ENCODE data around the gene NSRP1.
"Not testable (repeated sequence)": the region's sequence is repeated elsewhere in the genome, so short reads cannot be mapped to it uniquely, and the experiment has no call there.

NSRP1 gene, protein sequence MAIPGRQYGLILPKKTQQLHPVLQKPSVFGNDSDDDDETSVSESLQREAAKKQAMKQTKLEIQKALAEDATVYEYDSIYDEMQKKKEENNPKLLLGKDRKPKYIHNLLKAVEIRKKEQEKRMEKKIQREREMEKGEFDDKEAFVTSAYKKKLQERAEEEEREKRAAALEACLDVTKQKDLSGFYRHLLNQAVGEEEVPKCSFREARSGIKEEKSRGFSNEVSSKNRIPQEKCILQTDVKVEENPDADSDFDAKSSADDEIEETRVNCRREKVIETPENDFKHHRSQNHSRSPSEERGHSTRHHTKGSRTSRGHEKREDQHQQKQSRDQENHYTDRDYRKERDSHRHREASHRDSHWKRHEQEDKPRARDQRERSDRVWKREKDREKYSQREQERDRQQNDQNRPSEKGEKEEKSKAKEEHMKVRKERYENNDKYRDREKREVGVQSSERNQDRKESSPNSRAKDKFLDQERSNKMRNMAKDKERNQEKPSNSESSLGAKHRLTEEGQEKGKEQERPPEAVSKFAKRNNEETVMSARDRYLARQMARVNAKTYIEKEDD

DNA sequence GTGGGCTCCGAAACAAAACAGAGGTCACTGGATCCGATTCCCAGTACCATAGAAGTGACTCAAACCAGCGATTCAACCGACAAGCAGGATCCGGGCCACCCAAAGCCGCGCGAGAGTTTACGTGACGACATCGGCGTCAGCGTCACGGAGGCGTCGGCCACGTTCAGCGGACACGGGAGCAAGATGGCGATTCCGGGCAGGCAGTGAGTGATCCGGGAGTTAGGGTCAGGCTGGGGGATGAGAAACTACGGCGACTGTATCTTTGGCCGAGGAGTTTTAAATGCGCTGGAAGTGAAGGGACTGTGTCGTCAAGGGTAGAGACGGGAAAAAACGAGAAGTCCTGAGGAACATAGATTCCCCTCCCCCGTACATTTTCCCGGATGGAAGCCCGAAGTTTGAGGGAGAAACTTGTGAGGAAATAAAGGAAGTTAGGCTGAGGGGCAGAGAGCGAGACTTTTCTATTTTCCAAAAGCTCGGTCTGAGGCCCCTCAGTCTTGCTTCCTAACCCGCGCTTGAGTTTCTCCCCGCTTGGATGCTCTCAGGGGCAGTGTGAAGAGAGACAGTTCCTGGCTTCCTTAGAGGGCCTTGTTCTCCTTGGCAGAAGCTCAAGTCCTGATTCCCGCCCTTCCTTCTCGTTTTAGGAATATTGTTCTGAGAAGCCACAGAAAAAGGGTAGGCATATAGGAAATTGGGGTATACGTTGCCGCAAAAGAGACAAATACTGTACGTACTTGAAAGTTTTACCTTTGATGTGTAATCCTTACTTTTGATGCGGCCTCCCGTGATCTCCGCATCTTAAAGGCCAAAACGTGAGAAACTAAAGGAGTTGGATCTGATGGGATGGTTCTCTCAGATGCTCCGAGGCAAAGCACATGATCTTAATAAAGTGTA, at the start of gene NSRP1:
TSS of gene NSRP1 (plus strand) at position 156 of the 891 bp plus-strand sequence. CDS start at position 184, 28 bp downstream.
- DNase-seq (ENCODE audit: low read depth in 2 of 3, low spot score in 1 of 3): peak; percentile 92 to 94 (median 94)

DNA sequence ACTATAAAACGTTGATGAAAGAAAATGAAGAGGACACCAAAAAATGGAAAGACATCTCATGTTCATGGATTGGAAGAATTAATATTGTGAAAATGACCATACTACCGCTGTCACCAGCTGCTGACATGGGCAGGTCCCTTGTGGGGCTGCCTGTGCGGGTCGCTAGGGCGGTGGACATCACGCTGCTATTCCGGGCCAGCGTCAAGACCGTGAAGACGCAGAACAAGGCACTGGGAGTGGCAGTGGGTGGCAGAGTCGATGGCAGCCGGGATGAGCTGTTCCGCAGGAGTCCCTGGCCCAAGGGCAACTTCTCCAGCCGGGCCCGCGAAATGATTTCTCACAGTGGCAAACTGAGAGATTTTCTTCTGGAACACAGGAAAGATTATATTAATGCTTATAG, 48.2 kb upstream of the NSRP1 start:
- no peak for DNase-seq (ENCODE audit: low read depth in 2 of 3, low spot score in 1 of 3)

DNA sequence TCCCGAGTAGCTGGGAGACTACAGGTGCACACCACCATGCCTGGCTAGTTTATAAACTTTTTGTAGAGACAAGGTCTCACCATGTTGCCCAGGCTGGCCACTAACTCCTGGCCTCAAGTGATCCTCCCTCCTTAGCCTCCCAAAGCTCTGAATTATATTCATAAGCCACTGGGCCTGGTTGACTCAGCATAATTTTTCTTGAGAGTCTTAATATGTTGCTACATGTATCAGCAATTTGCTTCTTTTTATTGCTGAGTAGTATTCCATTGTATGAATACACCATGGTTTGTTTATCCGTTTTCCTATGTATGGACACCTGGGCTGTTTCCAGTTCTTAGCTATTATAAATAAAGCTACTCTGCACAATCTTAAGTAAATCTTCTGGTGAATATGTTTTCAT, 42.4 kb upstream of the NSRP1 start:
- no peak for DNase-seq (ENCODE audit: low read depth in 2 of 3, low spot score in 1 of 3)

DNA sequence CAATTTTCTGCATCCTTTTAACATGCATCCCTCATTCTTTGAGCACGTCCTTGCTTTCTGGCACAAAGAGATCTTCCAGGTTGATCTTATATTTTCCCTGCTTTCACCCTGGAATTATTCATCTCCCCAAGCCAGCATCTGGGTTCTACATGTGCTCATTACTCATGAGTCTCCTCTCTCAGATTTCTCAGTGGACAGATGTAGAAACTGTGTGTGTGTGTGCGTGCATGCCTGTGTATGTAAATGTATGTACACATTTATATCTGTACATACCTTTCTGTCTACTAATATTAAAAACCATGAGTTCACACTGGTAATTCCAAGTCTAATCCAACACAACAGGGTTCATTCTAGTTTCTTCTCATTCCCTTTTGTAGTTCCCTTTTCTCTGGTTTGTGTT, 41.9 kb upstream of the NSRP1 start:
- no peak for DNase-seq (ENCODE audit: low read depth in 2 of 3, low spot score in 1 of 3)

DNA sequence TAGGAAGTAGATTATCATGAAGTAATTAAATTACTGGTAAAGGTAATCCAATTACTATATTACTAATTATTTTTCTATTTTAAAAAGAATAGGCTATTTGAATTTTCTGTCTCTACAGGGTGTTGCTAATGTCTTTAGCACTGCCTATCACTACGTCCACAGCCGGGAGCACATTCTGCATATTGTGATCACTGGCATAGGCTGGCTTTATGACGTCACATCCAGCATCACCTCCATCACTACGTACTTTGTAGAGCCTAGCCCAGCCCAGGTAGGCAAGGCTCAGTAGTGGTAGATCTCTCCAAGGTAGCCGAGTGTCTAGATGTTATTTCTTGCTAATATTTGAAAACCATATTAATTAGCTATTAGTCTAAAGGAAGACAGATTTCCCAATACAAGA, 33.8 kb upstream of the NSRP1 start:
- no peak for DNase-seq (ENCODE audit: low read depth in 2 of 3, low spot score in 1 of 3)

DNA sequence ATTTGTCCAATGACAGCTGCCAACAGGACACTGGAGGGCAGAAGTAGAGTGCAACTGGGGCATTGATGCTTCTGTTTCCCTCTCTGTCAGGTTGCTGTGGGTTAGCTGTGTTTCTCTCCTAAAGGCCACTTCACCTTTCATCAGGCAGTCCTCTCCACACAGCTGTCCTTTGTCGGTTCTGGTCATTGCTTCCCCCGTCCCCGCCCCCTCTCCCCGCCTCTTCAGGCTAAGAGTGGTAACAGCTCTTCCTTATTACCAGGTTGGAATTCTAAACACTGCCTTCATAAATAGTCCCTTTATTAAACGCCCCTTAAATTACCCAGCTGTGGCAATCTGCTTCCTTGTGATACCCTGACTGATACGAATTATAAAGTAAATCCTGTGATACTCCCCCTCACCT, 31.8 kb upstream of the NSRP1 start:
- DNase-seq (ENCODE audit: low read depth in 2 of 3, low spot score in 1 of 3): no peak

DNA sequence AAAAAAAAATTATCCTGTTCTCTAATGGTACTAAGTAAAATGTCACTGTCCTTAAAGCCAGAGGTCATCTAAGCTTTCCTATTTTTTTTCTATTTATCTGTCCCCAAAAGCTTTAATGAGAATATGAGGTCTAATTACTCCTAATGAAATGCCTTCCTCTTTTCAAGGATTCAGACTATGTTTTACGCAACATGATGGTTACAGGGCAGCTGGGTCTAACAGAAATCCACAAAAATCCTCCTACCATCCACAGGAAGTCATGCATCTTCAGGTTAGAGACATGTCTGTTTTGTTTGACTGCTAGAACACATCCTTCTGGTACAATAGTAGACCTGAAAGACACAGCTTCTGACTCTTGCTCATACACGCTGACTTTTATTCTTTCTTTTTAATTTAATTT, 29.7 kb upstream of the NSRP1 start:
- DNase-seq (ENCODE audit: low read depth in 2 of 3, low spot score in 1 of 3): no peak

DNA sequence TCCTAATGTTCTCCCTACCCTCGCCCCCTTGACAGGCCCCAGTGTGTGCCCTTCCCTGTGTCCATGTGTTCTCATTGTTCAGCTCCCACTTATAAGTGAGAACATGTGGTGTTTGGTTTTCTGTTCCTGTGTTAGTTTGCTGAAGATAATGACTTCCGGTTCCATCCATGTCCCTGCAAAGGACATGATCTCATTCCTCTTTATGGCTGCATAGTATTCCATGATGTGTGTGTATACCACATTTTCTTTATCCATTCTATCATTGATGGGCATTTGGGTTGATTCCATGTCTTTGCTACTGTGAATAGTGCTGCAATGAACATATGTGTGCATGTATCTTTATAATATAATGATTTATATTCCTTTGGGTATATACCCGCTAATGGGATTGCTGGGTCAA, 29.2 kb upstream of the NSRP1 start:
- not testable (repeated sequence) for DNase-seq (ENCODE audit: low read depth in 2 of 3, low spot score in 1 of 3)

DNA sequence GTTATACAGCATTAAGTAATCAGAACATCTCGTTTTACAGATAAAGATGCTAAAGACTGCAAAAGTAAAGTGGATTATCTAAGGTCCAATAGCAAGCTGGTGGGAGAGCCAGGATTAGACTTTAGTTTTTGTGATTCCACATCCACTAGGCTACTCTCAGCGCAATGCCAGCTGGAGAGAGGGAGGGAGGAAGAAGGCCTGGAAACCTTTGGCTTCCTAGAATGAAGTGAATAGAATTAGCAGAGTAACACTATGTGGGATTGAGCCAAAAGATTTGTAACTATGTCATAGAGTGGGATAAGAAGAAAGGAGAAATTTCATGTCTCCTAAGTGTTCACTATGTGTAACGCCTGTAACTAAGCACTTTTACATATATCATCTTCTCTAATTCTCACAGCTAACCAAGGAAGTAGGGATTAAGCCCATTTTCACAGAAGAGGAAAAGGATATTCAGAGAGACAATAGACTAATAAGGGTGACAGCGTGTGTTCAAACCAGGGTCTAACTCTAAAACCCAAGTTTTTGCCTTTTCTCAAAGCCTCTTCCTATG, 25.4 kb upstream of the NSRP1 start:
- no peak for DNase-seq (ENCODE audit: low read depth in 2 of 3, low spot score in 1 of 3)

DNA sequence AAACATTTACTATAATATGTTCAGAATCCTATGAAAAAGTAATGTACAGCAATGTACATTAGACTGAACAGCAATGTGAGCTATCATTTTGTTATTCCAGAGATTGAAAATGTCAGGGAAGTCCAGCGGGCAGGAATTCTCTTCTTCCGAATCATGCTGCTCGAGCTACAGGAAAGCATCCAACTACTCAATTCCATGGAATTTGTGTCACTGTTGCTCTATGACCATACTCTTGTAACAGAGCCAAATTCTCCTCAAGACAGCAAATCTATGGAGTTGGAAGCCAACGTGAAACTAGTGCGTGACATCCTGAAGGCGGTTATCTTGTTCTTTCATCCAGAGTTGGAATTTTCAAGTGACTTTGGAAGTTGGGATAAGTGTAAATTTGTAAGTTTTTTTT, 24.8 kb upstream of the NSRP1 start:
- DNase-seq (ENCODE audit: low read depth in 2 of 3, low spot score in 1 of 3): no peak

DNA sequence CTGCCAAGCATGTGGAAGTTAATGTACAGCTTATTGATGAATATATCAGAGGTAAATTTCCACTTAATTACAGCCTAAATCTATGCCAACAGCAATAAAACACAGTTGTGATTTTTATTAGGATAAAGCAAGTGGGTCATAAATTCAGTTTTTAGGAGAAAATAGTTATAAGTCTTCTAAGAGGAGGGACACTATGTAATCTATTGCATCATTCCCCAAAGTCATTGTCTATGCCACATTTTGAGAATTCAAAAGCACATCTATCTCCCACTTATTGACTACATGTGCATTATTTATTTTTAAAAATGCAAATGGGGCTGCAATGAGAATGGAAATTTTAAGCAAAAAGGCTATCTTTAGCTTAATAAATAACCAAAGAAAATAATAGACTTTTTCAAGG, 23.7 kb upstream of the NSRP1 start:
- DNase-seq (ENCODE audit: low read depth in 2 of 3, low spot score in 1 of 3): no peak

DNA sequence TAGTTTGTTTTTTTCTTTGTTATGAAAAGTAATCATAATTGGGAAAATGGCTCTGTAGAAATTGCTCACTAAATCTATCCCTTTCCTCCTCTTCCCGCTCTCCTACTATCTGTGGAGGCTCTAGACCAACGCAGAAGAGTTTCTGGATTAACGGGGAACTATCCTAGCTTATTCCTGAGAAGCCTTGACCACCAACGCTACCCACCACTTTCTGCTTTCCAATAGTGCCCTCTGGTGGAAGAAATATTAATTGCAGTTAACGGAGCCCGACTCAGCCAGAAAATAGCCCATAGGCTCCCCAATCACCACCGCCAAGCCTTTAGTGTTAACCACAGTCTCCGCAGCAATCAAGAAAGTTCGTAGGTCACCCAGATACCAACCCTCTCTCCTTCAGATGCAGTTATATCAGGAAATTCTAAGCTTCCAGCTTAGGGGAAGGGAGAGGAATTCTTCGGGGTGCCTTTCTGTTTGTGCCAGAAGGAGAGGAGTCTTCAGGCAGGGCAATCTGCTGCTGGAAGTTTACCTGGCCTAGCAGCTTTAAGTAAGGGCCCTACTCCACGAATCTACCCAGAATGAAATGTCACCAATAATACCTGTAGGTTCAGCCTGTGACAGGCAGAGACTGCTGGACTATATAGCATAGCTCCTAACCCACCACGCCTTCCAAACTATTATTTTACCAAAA, 23.0 kb upstream of the NSRP1 start:
- peak in 2 of 3 donors; percentile 14 to 80 for DNase-seq (ENCODE audit: low read depth in 2 of 3, low spot score in 1 of 3)

DNA sequence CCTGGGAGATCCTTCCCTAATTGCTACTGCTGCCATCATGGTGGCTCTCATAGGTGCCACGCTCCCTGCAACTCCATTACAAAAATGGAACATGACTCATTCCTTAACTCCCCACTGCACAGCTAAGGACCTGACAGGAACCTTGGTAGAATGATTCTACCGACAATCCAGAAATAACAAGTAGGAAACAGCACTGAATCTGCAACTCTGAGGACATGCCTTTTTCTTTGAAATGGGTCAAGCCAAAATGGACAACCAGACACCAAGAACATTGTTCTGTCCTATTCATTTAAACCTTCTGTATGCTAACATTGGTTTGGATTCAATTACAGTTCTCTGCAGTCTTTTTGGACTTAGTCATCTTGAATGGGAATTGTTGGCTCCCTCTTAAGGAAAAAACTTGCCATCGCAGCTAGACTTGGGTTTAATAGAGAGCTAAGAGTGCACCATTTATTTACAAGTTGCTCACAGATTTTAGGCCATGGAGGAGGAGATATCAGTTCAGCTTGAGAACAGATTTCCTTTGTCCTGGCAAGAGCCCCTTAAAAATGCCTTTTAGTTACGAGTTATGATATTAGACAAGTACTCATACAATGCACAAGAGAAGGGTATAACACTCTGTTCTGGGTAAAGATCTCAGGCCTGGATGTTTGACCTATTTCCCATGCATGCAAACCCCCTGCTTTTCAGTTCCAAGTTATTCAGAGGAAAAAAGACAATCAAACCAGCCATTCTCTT, 20.9 kb upstream of the NSRP1 start:
- peak in 1 of 3 donors; percentile 16 for DNase-seq (ENCODE audit: low read depth in 2 of 3, low spot score in 1 of 3)

DNA sequence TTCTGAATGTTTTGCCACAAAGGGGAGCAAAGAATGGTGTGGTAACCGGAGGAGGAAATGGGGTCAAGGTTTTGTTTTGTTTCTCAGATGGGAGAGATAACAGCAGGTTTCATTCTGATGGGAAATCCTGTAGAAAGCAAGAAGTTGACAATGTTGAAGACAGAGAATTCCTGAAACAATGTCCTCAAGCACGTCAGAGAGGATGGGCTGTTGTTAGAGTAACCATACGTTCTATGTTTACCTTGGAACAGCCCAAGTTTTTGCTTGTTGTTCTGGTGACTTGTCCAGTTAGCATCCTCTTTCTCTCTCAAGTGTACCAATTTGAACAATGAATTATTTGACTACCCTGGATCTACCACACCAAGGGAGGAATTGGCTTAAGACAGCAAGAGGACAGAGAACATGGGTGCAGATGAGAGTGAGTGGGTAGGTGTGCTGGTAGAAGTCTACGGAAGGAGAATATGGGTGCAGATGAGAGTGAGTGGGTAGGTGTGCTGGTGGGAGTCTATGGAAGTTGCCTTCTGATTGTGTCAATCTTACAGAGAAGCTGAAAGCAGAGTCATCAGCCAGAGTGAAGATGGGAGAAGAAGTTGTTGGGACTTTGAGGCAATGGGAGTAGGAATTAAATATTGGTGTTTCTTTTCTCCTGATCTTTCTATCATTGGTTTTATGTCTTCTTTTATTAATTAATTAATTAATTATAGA, 14.8 kb upstream of the NSRP1 start:
- DNase-seq (ENCODE audit: low read depth in 2 of 3, low spot score in 1 of 3): no peak

DNA sequence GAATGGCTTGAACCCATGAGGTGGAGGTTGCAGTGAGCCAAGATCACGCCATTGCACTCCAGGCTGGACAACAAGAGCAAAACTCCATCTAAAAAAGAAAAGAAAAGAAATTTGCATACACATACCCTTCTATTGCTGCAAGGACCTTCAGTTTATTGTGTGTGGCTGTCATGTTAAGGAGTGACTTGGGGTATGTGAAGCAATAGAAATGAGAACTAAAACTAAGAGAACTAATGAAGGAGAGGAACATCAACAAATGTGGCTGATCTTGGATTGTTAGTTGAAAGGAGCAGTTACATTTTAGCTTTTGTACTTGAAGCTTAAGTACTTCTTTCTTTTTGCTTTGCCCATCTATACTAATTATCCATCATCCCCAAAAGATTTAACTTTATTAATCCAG, 12.7 kb upstream of the NSRP1 start:
- DNase-seq (ENCODE audit: low read depth in 2 of 3, low spot score in 1 of 3): no peak

DNA sequence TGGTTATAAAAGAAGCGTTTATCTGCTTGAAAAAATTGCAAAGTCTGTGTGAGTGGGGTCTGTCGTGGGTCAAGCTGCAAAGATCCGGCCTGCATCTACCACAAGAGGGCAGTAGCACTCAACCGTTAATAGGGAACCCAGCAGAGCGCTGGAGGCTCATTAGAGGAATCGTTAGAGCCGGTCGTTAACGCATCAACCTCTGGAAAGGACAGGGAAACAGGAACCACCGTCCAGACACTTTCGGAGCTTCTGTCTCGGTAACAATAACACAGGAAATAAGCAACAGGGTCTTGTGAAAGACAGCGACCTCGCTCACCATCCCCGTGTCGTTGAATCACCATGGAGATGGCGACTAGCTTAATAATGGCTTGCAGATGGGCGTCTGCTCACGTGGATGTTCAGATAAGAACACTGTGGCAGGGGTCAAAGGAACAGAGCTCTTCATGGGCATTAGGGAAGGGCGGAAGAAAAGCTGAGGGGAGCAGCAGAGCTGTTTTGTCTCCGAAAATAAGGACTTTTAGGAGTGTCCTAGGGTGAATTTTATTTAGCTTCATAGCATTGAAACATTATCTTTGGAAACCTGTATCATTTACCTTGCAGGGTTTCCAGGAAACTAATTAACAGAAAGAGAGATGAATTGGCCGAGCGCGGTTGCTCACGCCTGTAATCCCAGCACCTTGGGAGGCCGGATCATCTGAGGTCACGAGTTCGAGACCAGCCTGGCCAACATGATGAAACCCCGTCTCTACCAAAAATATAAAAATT, 11.9 kb upstream of the NSRP1 start:
- peak; percentile 54 to 72 (median 60) for DNase-seq (ENCODE audit: low read depth in 2 of 3, low spot score in 1 of 3)

DNA sequence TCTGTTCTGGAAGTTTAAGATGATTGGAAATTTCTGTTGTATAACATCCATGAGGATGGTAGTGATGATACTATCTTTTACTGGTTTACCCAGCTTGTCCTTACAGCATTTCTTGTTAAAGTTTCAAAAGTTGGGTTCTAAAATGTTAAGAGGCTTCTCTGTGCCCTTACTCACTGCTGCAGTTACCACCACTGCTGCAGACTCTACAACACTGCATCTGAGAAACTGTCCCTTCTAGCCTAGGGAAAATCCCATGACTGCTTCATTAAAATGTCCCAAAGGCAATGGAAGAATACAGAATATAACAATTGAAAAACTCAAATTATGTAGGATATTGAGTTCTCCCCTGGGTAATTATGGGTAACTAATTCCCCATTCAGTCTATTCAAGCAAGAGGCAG, 3.8 kb upstream of the NSRP1 start:
- DNase-seq (ENCODE audit: low read depth in 2 of 3, low spot score in 1 of 3): no peak

DNA sequence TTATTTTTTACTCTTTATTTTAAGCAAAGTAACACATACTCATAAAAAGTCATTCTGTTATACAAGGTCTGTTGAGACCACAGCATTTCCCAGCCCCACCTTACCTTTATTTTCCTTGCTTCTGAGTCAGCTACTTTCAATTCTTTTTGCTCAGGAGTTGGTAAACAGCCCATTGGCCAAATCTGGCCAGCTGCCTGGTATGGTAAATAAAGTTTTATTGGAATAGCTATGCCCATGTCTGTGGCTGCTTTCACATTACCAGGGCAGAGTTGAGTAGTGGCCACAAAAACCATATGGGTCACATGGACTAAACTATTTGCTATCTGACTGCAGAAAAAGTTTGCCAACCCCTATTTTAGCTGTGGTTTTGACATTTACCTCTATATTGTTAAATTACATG, 3.4 kb upstream of the NSRP1 start:
- DNase-seq (ENCODE audit: low read depth in 2 of 3, low spot score in 1 of 3): no peak

DNA sequence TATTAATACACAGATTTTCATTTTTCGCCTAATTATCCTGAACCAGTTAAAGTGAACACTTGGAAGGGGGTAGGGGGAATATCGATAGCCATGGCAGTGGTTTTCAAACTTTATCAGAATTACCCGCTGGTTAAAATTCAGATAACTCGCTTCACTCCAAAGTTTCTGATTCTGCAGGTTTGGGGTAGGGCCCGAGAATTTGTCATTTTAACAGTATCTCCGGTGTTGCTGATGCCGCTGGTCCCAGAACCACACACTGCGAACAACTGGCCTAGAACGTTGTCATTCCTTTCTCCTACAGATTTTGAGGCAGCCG, 313 bp upstream of the NSRP1 start:
- DNase-seq (ENCODE audit: low read depth in 2 of 3, low spot score in 1 of 3): no peak

All from stimulated activated CD4-positive, alpha-beta T cell treated with anti-CD3 and anti-CD28 coated beads, Interleukin-12 subunit alpha, Interleukin-12 subunit beta, amount 100 ng/mL, for 48 hours (primary cell).